ENCODE results near the gene KCNAB1. TPM values are rescaled to one million over a fixed set of nuclear protein-coding genes. Genes with fewer than 3 reads are reported as not detected.

KCNAB1 gene
- total RNA-seq, 4 donors from 2014 or later: 1.6 to 2.9 (median 2.3) TPM

- 81 to 86% methylated on average over 1 of the region's 1 CpG for WGBS, 2 donors
- H3K4me3 ChIP-seq (ENCODE audit: low read depth, poor library complexity, severe bottlenecking): no peak overlapping the region
- TF ChIP-seq POLR2A (IDR thresholded peaks at IDR 0.05) (no peak), CTCF (IDR thresholded peaks at IDR 0.05) (no peak)
- DNase-seq (ENCODE audit: low spot score in 2 of 2): no peak
- intact Hi-C loops (cut with DNase I; ENCODE audit: low total_unique reads): no loop called here
Measured at GRCh38 chr3:156373095-156373494, 252.7 kb downstream of the KCNAB1 start.

GRCh38 chr3:156373654-156374053 is 253.3 kb downstream of the KCNAB1 start:
- TF ChIP-seq POLR2A (IDR thresholded peaks at IDR 0.05): no peak
- TF ChIP-seq CTCF (IDR thresholded peaks at IDR 0.05): no peak
- no peak overlapping the region for H3K4me3 ChIP-seq (ENCODE audit: low read depth, poor library complexity, severe bottlenecking)
- no peak for DNase-seq (ENCODE audit: low spot score in 2 of 2)
- WGBS, 2 donors: 88 to 89% methylated on average over 2 of the region's 2 CpGs
- intact Hi-C loops (cut with DNase I; ENCODE audit: low total_unique reads): no loop called here

DNA sequence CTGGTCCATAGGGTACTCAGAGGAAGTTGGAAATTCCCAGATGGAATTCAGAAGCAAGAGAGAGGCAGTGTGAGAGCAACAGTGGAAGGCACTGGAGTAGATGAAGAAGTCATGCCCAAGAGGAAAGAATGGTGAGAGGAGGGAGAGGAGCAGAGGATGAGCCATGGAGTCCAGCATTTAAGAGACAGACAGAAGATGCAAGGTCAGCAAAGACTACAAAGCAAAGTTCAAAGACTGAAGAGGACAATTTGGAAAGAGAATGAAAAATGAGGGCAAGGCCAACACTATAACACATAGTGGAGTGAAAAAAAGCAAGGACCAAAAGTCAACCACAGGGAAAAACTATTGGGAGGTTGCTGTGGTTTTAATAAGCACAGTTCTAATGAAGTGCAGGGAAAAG is 255.8 kb downstream of the KCNAB1 start:
- intact Hi-C loops (cut with DNase I; ENCODE audit: low total_unique reads): no loop called here
- TF ChIP-seq POLR2A (IDR thresholded peaks at IDR 0.05) (no peak), CTCF (IDR thresholded peaks at IDR 0.05) (no peak)
- DNase-seq (ENCODE audit: low spot score in 2 of 2): no peak
- H3K4me3 ChIP-seq (ENCODE audit: low read depth, poor library complexity, severe bottlenecking): no peak overlapping the region

- DNase-seq (ENCODE audit: low spot score in 2 of 2): no peak
- TF ChIP-seq CTCF (IDR thresholded peaks at IDR 0.05) (no peak), POLR2A (IDR thresholded peaks at IDR 0.05) (no peak)
- WGBS, 2 donors: 92 to 94% methylated on average over 7 of the region's 7 CpGs
- intact Hi-C loops (cut with DNase I; ENCODE audit: low total_unique reads): no loop called here
- H3K4me3 ChIP-seq (ENCODE audit: low read depth, poor library complexity, severe bottlenecking): no peak overlapping the region
Measured at GRCh38 chr3:156377266-156377665, 256.9 kb downstream of the KCNAB1 start.

GRCh38 chr3:156377718-156378117 is 257.3 kb downstream of the KCNAB1 start:
- TF ChIP-seq CTCF (IDR thresholded peaks at IDR 0.05): no peak
- no peak for TF ChIP-seq POLR2A (IDR thresholded peaks at IDR 0.05)
- no peak for DNase-seq (ENCODE audit: low spot score in 2 of 2)
- 91 to 92% methylated on average over 7 of the region's 7 CpGs for WGBS, 2 donors
- H3K4me3 ChIP-seq (ENCODE audit: low read depth, poor library complexity, severe bottlenecking): no peak overlapping the region
- intact Hi-C loops (cut with DNase I; ENCODE audit: low total_unique reads): no loop called here

DNA sequence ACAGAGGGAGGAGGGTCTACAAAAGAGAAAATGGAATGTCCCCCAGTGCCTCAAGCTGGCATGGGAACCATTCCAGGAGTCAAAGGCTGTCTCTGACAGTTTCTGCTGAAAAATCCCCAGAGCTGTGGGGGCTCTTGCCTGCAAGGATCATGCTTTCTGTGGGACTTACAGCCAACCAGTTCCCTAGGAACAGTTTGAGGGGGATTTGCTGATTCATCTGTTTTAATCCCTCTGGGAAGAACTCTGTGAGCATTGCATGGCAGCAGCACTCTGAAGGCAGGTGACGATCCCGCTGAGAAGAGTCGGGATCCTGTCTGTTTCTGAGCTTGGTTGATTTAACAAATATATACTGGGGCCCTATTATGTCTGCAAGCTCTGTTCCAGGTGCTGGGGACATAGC is 258.5 kb downstream of the KCNAB1 start:
- TF ChIP-seq POLR2A (IDR thresholded peaks at IDR 0.05): no peak
- no peak for TF ChIP-seq CTCF (IDR thresholded peaks at IDR 0.05)
- intact Hi-C loops (cut with DNase I; ENCODE audit: low total_unique reads): no loop called here
- WGBS, 2 donors: 93 to 98% methylated on average over 3 of the region's 3 CpGs
- DNase-seq (ENCODE audit: low spot score in 2 of 2): no peak
- no peak overlapping the region for H3K4me3 ChIP-seq (ENCODE audit: low read depth, poor library complexity, severe bottlenecking)

Data from lower leg skin (tissue), 4 donors.